ENCODE data around the gene IL17B.
"Not testable (repeated sequence)": the region's sequence is repeated elsewhere in the genome, so short reads cannot be mapped to it uniquely, and the experiment has no call there.

The IL17B gene

DNA sequence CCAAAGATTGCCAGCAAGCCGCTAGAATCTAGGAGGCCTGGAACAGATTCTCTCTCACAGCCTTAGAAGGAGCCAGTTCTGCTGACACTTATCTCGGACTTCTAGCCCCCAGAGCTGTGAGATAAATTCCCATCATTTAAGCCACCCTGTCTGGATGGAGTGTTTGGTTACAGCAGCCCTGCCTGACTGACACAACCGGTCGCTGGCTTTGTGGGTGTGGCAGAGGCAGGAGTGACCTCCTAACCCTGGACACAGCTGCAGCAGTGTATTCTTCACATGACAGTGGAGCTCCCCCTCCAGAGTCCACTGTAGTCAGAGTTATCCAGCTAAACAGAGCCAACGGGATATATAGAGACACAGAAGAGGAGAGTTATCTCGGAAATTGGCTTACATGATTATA, 21.2 kb upstream of the IL17B start:
- DNase-seq (ENCODE audit: low spot score) = no peak

DNA sequence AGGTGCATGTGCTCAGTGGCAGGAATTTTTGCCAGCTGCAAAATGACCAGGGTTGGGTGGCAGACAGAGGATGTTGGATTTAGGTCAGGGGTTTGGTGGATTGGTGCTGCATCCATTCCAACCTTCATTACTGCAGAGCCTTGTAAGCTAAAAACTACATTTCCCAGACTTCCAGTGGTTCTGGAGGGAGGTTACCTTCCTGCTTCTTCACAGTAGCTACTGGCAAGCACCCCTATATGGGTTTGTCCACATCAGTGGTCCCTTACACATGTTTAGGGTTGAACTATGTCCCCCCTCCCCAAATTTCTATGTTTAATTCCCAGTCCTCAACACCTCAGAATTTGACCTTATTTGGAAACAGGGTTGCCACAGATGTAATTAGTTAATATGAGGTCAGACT, 20.7 kb upstream of the IL17B start:
- no peak for DNase-seq (ENCODE audit: low spot score)

DNA sequence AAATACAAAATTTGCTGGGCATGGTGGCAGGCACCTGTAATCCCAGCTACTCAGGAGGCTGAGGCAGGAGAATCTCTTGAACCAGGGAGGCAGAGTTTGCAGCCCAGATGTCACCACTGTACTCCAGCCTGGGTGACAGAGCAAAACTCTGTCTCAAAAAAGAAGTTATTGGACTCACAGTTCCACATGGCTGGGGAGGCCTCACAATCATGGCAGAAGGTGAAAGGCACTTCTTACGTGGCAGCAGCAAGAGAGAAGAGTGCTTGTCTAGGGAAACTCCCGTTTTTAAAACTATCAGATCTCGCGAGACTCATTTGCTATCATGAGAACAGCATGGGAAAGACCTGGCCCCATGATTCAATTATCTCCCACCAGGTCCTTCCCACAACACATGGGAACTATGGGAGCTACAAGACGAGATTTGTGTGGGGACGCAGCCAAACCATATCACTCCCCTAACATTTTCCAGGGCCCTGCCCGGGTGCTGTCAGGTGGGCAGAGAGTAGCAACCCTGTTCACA, 19.7 kb upstream of the IL17B start:
- DNase-seq (ENCODE audit: low spot score) = not testable (repeated sequence)

DNA sequence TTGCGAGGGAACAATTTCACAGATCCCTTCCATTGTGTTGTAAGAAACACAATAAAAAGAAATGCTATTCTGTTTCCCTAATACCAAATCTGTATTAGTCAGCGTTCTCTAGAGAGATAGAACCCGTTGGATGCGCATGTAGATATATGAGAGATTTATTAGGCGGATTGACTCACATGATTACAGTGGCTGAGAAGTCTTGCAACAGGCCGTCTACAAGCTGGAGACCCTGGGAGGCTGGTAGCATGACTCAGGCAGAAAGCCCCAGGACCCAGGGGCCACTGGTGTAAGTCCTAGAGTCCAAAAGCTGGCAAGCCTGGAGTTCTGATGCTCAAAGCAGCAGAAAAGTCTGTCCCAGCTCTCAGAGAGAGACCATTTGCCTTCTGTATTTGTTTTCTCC, 18.4 kb upstream of the IL17B start:
- DNase-seq (ENCODE audit: low spot score) = no peak

DNA sequence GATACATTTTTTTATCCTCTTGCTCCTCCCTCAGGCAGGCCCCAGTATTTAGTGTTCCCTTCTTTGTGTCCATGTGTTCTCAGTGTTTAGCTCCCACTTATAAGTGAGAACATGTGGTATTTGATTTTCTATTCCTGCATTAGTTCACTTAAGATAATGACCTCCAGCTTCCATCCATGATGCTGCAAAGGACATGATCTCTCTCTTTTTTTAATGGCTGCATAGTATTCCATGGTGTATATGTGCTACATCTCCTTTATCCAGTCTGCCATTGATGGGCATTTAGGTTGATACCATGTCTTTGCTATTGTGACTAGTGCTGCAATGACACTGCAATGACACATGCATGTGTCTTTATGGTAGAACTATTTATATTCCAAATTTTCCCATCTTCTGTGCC, 15.9 kb upstream of the IL17B start:
- not testable (repeated sequence) for DNase-seq (ENCODE audit: low spot score)

DNA sequence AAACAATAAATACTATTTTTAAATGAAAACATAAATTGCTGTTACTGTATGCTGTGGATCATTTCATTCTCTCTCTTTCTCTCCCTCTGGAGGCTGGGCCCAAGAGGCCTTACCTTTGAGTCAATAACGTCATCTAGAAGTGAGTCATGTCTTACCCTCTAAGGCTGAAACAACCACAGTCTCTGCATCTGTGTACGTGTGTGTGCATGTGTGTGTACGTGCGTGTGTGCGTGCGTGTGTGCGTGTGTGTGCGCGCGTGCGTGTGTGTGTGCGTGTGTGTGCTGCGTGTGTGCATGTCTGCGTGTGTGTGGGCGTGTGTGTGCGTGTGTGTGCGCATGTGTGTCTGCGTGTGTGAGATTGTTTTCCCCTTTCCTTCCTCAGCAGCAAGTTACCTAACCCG, 13.6 kb upstream of the IL17B start:
- DNase-seq (ENCODE audit: low spot score) = no peak

DNA sequence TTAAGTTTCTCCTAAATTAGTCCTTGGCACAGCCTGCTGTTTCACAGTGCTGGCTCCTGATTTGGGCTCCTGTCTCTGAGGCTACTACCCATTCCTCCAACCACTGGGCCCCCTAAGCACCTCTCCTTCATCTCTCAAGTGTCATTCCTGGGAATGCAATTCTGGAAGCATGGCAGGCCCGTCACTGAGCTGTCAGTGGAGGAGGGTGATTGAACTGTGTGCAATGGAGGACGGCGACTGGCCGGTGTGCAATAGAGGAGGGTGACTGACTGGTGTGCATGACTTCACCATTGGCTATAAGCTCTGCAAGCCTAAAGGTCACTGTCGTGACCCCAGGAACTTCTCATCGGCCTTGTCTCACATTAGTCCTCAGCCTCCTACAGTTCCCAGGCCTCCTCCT, 12.4 kb upstream of the IL17B start:
- DNase-seq (ENCODE audit: low spot score) = no peak

DNA sequence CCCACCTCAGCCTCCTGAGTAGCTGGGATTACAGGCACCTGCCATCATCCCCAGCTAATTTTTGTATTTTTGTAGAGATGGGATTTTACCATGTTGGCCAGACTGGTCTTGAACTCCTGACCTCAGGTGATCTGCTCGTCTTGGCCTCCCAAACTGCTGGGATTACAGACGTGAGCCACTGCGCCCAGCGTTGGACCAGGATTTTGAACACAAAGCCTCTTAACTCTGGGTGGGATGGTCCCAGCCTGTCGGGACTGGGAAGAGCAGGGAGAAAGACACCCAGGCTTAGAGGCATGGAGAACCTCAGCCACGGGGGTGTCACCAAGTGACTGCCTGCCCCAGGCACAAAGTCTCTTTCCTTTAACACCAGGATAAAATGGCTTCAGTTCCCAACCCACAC, 12.0 kb upstream of the IL17B start:
- not testable (repeated sequence) for DNase-seq (ENCODE audit: low spot score)

DNA sequence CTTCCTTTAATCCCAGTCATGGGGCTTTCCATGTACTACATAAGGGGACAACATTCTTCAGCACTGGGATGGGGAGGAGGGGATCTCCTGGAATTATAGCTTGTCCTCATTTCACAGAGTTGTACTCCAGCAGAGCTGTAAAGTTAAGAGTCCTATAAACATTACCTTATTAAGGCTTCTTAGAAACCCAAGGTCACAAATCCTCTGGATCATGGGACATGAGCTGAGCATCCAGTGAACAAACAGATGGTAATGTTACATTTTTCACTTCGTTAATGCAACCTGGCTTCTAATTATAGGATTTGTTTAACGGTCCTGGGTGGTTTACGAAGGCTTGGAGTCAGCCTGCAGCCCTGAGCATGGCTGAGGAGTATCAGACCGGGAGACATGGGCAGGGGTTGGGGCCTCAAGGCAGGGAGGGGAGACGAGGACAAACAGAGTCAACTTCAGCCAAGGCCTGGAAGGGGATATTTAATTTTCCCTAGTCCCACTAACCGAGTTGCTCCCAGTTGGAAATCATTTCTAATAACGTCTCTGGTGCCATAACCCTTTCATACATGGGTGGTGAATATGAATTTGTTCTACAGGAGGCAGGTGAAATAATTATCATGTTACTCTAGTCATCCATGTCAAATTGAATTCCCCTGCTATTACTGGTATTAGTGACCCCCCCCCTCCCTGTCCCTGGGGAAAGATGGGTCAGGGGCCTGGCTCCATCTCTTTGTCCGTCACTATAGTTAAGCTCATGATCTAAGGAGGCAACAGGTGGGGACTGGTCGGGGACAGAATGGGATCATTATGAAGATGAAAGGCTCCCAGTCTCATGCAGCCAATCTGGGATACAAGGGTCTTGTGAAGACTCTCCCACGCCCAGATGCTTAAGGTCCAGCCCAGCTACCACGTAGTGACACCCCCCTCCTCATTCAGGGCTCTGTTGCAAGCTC, 10.7 kb upstream of the IL17B start:
- no peak for DNase-seq (ENCODE audit: low spot score)

DNA sequence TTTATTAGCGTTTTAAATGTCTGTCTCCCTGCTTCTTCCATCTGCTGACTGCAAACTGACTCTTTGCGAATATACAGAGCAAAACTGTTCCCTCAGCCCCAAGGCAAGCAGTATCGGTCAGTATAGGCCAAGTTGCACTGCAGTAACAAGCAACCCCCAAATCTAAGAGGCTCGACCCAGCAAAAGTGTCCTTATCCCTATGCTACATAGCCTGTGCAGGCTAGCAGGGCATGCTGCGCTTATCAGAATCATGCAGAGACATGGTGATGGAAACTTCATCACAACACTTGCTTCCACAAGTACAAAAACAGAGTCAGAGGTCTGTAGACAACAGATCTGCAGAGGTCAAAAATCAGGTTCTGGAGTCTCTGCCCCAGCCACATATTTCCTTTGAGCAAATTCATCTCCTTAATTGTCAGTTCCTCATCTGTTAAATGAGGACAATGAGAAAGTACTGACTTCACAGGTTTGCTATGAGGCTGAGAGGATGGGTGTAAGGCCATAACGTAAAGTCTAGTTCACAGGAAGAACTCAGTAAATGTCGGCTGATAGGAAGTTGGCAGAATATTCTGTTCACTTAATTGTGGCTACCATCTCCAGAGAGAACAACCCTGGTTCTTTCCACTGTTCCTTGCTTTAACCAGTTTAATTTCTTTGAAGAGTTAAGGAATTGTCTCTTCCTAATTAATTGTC, 9.6 kb upstream of the IL17B start:
- DNase-seq (ENCODE audit: low spot score) = no peak

DNA sequence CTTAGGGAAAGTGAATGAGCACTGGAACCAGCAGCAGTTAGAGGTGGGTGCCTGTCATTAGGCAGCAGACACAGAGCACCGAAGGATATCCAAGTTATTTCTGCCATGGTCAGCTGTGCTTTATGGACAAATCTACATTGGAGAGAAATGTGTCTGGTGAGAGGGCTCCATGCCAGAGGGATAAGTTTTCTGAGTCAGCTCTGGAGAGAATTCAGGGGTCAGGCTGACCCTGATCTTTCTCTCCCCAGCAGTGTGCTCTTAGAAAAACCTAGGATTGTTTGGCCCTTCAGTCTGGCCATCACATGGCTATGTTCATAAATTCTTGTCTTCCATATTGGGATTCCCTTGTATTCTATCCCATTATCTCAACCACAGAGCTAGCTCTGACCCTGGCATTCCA, 8.9 kb upstream of the IL17B start:
- no peak for DNase-seq (ENCODE audit: low spot score)

DNA sequence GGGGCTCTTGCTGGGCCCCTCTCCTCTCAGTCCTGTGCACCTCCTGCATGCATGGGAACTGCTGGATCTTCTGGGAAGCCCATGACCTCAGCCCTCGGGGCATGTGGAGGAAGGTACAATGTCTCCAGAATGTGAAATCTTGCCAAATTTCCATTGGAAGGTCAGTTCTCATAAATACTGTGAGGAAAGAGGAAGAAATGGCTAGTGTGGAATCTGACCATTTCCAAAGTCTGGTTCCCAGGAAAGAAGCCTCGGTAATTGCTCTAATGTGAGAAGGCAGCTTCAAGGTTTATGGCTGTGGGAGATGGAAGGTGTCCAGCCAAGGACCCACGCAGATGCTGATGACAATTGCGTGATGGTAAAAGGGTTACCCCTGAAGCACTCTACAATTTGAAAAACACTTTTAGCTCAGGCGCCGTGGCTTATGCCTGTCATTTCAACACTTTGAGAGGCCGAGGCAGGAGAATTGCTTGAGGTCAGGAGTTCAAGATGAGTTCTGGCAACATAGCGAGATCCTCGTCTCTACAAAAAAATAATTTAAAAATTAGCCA, 8.1 kb upstream of the IL17B start:
- DNase-seq (ENCODE audit: low spot score) = no peak

DNA sequence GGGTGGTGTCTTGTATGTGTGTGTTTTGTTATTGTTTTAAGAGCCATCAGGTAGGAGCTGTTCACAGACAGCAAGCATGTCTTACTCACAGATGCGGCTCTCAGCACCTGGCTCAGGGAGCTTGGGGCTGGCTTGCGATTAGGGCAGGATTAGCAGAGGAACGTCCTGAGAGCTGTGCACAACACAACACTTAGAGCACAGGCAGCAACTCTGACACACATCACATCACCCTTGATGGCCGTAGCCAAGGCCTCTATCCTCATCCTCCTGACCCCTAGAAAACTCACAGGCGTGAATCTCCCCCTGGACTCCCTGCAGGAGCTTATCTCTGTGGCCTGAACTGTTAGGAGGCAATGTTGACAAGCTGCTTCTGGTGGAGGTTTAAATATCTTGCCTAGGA, 7.1 kb upstream of the IL17B start:
- DNase-seq (ENCODE audit: low spot score) = no peak

DNA sequence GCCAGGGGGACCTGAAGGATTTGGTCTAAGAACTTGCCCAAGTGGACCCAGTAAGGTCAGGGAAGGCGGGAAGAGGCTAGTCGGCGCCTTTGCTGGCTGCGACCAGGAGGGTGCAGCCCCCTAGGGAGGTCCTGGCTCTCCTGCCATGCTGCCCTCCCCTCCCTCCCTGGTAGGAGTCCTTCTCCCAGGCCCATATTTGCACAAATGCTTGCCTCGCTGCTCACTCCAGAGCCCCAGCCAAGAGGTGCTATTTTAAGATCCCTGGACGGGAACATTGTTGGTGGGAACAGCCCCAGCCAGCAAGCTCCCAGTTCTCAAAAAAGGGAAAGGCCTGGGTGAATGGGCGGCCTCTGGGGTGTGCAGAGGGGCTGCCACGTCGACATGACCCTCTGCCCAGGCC, 4.3 kb upstream of the IL17B start:
- DNase-seq (ENCODE audit: low spot score) = no peak

DNA sequence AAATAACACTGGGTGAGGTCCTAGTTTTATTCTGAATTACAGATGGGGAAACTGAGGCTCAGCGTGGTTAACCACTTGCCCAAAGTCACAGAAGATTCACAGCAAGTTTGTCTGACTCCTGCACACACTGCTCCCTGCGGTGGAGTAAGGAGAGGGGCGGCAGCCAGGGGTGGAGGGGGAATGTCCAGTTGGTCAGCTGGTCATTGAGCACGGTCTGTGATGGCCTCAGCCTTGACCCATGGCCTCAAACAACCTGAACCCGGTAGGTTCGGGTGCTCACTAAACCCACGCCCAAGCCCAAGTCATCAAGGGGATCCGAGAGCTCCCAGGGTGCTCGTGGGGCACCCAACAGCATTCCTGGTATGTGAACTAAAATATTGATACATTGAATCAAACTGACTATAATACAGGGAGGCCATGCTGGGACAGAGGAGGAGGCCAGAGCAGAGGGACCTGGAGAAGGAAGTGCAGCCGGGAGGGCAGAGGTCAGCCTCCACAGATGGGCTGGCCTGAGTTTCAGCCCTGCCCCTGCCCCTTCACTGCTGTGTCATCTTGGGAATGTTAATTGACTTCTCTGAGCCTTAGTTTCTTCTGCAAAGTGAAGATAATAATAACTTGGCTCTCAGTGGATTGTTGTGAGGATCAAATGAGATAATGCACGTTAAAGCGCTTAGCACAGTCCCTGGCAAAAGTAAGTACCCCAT, 3.6 kb upstream of the IL17B start:
- no peak for DNase-seq (ENCODE audit: low spot score)

DNA sequence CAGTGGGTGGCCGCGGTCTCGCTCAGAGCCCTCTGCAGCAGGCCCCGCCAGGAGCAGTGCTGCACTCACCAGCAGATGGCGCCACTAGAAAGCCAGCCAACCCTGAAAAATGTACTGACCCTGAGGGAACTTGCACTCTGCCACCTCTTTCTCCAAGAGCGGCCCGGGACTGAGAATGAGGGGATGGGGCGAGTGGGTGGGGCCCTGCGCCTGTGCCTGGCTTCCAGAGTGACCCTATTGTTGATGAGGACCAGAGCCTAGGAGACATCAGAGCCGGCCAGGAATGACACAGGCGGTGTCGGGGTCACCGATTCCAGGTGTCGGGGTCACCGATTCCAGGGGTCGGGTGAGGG, 2.9 kb upstream of the IL17B start:
- no peak for DNase-seq (ENCODE audit: low spot score)

DNA sequence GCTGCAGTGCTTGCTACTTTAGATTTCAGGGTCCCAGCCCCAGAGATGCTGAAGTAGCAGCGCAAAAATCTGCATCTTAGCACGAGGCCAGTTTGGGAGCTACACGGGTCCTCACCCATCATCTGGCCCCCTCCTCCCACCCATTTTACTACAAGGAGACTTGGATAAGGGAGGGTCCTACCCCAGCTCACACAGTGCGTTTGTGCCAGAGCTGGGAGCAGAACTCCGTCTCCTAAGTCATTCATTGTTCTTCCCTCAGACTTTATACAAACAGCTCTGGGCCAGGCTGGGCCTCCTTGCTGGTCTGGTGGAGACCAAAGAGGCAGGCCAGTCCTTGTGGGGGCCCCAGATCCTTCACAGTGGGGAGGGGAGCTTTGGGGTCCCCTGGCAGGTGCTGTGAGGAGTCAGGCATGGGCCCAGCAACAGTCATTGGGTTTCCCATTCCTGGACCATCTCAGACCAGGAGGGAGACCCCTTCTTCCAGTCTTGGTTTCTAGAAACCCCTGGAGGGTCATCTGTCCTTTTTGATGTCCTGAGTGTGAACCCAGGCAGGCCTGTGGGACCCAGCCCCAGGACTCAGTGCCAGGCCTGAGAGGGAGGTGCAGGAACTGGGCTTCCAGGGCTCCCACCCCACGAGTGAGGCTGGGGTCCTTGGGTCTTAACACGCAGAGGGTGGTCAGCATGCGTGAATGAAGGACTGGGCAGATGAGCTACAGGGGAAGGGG, 2.3 kb upstream of the IL17B start:
- DNase-seq (ENCODE audit: low spot score) = no peak

DNA sequence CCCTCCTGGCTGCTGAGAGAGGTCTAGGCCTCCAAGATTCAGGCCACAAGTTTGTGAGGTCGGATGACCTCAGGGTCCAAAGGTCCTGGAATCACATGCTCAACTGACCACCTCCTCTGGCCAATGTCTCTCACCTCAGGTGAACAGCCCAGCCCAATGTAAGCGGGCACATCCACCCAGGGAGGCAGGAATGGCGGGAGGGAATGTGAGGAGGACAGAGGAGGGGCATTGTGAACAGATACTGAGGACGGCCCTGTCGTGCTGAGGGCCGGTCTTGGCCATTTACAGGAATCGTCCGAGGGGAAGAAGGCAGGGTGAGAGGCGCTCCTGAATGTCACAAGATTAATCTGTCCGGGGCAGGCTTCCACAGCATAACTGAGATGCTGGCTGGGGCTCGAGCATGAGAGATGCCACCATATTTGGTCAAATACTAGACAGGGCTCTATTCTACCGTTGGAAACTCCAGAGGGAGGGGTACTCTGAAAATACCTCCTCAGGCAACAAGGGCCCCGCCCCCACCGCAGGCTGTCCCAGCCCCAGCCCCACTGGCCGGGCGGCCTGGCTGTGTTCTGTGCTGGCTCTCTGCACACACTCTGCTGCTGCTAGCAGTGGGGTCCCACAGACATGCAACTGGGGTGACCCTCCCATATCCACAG, 1.5 kb upstream of the IL17B start:
- DNase-seq (ENCODE audit: low spot score) = no peak

DNA sequence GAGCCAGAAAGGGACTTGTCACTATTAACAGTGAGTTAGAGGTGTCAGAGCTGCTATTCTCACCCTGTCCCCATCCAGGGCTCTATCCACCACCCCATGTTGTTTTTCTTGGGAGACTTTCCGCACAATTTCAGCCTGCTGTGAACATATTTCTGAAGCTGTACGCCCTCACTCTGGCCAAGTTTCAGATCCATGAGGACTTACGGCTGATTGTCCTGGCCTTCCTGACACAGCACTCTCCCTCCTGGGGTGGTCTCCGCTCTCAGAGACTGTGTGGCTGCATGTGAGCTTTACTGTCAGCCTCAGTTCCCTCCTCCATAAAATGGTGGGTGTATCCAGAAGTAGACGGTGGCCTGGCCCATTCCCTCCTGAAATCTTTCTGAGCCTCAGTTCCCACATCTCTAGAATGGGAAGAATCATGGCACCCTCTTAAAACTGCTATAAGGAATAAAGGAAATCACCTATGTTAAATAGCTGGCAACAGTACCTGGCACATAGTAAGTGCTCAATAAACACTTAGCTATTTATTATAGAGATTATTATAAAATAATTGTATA, 804 bp upstream of the IL17B start:
- DNase-seq (ENCODE audit: low spot score) = no peak

DNA sequence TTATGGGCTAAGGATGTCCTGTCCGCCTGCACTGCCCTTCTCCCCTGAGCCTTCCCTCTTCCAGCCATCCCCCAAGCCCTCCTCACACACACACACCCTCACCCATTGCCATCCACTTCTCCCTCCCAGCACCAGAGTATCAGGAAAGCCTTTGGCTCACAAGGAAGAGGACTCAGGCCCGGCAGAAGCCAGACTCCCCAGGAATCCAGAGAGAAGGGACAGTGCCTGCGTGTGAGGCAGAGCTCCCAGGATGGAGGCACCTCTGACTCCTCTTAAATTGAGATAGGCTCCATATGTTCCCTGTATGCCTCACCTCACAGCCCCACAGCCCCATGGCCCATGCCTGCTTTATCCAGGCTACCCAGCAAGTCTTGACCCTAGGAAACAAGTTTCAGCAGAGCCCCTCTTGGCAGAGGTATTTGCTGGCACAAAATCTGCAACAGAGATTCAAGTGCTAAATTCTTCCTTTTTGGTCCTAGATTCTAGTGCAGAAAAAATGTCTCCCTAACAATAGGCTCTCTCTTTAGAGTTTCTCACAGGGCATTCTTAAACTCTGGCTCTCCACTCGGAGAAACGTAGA, 761 bp downstream of the IL17B start:
- DNase-seq (ENCODE audit: low spot score) = no peak
